ENCODE measurements around the gene RRP9.

DNA sequence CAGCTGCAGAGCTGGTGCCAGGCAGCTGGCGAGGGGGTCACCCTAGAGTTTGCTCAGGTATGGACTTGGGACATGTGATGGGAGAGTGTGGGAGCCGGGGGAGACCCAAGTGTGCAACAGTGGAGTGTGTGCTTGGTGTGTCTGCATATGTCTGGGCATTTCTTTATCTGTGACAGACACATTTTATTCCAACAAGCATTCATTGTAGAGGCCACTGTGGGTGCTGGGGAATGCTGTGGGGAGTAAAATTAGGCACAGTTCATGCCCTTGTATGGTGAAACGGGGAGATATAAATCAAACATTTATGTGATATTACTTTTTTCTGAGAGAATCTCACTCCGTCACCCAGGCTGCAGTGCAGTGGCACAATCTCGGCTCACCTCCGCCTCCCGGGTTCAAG, 45.9 kb upstream of the RRP9 start:
- TF ChIP-seq, protein P1, sequence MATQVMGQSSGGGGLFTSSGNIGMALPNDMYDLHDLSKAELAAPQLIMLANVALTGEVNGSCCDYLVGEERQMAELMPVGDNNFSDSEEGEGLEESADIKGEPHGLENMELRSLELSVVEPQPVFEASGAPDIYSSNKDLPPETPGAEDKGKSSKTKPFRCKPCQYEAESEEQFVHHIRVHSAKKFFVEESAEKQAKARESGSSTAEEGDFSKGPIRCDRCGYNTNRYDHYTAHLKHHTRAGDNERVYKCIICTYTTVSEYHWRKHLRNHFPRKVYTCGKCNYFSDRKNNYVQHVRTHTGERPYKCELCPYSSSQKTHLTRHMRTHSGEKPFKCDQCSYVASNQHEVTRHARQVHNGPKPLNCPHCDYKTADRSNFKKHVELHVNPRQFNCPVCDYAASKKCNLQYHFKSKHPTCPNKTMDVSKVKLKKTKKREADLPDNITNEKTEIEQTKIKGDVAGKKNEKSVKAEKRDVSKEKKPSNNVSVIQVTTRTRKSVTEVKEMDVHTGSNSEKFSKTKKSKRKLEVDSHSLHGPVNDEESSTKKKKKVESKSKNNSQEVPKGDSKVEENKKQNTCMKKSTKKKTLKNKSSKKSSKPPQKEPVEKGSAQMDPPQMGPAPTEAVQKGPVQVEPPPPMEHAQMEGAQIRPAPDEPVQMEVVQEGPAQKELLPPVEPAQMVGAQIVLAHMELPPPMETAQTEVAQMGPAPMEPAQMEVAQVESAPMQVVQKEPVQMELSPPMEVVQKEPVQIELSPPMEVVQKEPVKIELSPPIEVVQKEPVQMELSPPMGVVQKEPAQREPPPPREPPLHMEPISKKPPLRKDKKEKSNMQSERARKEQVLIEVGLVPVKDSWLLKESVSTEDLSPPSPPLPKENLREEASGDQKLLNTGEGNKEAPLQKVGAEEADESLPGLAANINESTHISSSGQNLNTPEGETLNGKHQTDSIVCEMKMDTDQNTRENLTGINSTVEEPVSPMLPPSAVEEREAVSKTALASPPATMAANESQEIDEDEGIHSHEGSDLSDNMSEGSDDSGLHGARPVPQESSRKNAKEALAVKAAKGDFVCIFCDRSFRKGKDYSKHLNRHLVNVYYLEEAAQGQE (IDR thresholded peaks at IDR 0.05; ENCODE audit: low read depth): no peak
- no peak for TF ChIP-seq RAD21 (IDR thresholded peaks at IDR 0.05; ENCODE audit: low read depth)
- TF ChIP-seq TAF1 (IDR thresholded peaks at IDR 0.05; ENCODE audit: low read depth): no peak
- TF ChIP-seq EP300 (IDR thresholded peaks at IDR 0.05; ENCODE audit: borderline replicate concordance): no peak
- TF ChIP-seq YY1 (IDR thresholded peaks at IDR 0.05; ENCODE audit: low read depth): no peak
- TF ChIP-seq MAX (IDR thresholded peaks at IDR 0.05): no peak
- no peak for TF ChIP-seq USF1 (IDR thresholded peaks at IDR 0.05)
- no peak for TF ChIP-seq NFIC (IDR thresholded peaks at IDR 0.05)
- TF ChIP-seq EGR1 (IDR thresholded peaks at IDR 0.05): no peak
- no peak for TF ChIP-seq TEAD4 (IDR thresholded peaks at IDR 0.05)
- no peak for TF ChIP-seq CREB1 (IDR thresholded peaks at IDR 0.05; ENCODE audit: low read depth)
- no peak for TF ChIP-seq TCF12 (IDR thresholded peaks at IDR 0.05; ENCODE audit: low read depth)
